Measurements from ENCODE around the gene TOX3.

TOX3 gene

DNA sequence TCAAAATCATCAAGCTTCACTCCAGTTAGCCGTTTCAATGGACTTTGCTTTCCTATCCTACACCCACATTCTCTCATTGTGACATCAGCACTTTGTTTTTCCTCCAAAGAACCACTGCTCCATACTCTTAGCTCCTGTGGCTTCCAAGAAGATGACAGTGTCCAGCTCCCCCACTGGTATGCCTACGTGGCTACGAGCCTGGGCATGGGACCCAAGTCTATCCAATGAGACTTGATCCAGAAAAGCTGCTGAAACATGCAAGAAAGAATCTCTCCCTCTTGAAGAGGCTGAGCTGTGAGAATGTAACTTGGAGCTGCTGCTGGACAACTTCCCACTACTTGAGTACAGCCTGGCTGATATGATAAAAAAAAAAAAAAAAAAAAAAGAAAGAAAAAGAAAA, 9.4 kb downstream of the TOX3 start:
- no peak for TF ChIP-seq EZH2 (IDR thresholded peaks at IDR 0.05; ENCODE audit: borderline replicate concordance, low read length)
- TF ChIP-seq, protein P1, sequence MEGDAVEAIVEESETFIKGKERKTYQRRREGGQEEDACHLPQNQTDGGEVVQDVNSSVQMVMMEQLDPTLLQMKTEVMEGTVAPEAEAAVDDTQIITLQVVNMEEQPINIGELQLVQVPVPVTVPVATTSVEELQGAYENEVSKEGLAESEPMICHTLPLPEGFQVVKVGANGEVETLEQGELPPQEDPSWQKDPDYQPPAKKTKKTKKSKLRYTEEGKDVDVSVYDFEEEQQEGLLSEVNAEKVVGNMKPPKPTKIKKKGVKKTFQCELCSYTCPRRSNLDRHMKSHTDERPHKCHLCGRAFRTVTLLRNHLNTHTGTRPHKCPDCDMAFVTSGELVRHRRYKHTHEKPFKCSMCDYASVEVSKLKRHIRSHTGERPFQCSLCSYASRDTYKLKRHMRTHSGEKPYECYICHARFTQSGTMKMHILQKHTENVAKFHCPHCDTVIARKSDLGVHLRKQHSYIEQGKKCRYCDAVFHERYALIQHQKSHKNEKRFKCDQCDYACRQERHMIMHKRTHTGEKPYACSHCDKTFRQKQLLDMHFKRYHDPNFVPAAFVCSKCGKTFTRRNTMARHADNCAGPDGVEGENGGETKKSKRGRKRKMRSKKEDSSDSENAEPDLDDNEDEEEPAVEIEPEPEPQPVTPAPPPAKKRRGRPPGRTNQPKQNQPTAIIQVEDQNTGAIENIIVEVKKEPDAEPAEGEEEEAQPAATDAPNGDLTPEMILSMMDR (IDR thresholded peaks at IDR 0.05; ENCODE audit: low read length) = no peak
- Histone ChIP-seq H3K9me2 (ENCODE audit: low read depth, low read length) (no peaks in the 10 kb centered on the region), H3K9ac (ENCODE audit: low read length) (no peak overlapping the region), H4K20me1 (ENCODE audit: insufficient read depth, low read length) (no peaks in the 10 kb centered on the region), H3K36me3 (ENCODE audit: insufficient read depth, low read length) (no peaks in the 10 kb centered on the region), H3K79me2 (ENCODE audit: insufficient read depth, low read length) (no peaks in the 10 kb centered on the region), H3F3A (ENCODE audit: insufficient read depth, low read length) (no peaks in the 10 kb centered on the region), H3K4me1 (ENCODE audit: insufficient read depth, low read length, severe bottlenecking) (no peaks in the 10 kb centered on the region), H3K9me3 (ENCODE audit: low read length) (no peaks in the 10 kb centered on the region), H3K4me2 (ENCODE audit: low read length) (no peak overlapping the region), H3K27me3 (ENCODE audit: insufficient read depth, low read length) (no peaks in the 10 kb centered on the region), H3K4me3 (ENCODE audit: low read depth, low read length, poor library complexity, severe bottlenecking) (no peak overlapping the region), H2AFZ (ENCODE audit: low read length) (no peak overlapping the region), H3K27ac (ENCODE audit: low read depth, low read length, poor library complexity, severe bottlenecking) (no peak overlapping the region)

DNA sequence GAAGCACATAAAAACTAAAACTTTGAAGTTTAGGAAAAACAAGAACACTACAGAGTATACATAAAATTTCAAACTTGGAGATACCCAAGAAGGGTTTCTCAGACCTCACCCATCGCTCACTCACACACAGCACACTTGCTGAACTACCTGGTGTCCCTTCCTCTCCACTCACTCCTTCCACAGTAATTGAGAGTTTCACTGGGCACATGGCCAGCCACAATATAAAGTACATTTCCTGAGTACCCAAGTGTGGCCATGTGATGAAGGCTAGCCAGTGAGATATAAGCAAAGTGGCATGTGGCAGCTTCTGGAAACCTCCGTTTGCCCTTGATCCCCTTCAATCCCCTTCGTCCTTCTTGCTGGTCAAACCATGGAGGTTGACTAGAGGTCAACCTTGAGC, 11.9 kb downstream of the TOX3 start:
- Histone ChIP-seq H3K27ac (ENCODE audit: low read depth, low read length, poor library complexity, severe bottlenecking) (no peak overlapping the region), H3K4me1 (ENCODE audit: insufficient read depth, low read length, severe bottlenecking) (no peaks in the 10 kb centered on the region), H4K20me1 (ENCODE audit: insufficient read depth, low read length) (no peaks in the 10 kb centered on the region), H3K27me3 (ENCODE audit: insufficient read depth, low read length) (no peaks in the 10 kb centered on the region), H3K9me3 (ENCODE audit: low read length) (no peaks in the 10 kb centered on the region), H2AFZ (ENCODE audit: low read length) (no peak overlapping the region), H3K4me3 (ENCODE audit: low read depth, low read length, poor library complexity, severe bottlenecking) (no peak overlapping the region), H3K9ac (ENCODE audit: low read length) (no peak overlapping the region), H3K79me2 (ENCODE audit: insufficient read depth, low read length) (no peaks in the 10 kb centered on the region), H3K9me2 (ENCODE audit: low read depth, low read length) (no peaks in the 10 kb centered on the region), H3K36me3 (ENCODE audit: insufficient read depth, low read length) (no peaks in the 10 kb centered on the region), H3K4me2 (ENCODE audit: low read length) (no peak overlapping the region), H3F3A (ENCODE audit: insufficient read depth, low read length) (no peaks in the 10 kb centered on the region)
- TF ChIP-seq EZH2 (IDR thresholded peaks at IDR 0.05; ENCODE audit: borderline replicate concordance, low read length) = no peak
- TF ChIP-seq, protein P1 (IDR thresholded peaks at IDR 0.05; ENCODE audit: low read length) = no peak

DNA sequence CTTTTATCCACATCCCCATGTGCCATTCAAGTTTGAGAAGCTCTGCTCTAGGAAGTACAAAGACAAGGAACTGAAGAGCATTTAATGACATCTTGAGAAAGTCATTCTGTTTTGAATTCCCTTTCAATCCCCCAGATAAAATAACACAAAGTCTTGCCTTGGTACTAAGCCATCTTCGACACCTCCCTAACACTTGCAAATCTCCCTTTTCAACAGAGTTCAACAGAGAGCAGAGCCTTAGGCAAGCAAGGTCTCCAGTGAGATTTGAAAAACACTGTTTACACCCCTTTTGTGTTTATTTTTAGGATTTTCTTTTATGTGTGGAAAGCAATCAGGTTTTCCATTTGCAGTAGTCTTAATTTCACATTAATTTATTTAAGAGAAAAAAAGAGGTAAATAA, 13.6 kb downstream of the TOX3 start:
- Histone ChIP-seq H3K9me2 (ENCODE audit: low read depth, low read length) (no peaks in the 10 kb centered on the region), H3K79me2 (ENCODE audit: insufficient read depth, low read length) (no peaks in the 10 kb centered on the region), H3K4me2 (ENCODE audit: low read length) (no peak overlapping the region), H4K20me1 (ENCODE audit: insufficient read depth, low read length) (no peaks in the 10 kb centered on the region), H3K27me3 (ENCODE audit: insufficient read depth, low read length) (no peaks in the 10 kb centered on the region), H3K27ac (ENCODE audit: low read depth, low read length, poor library complexity, severe bottlenecking) (no peak overlapping the region), H3F3A (ENCODE audit: insufficient read depth, low read length) (no peaks in the 10 kb centered on the region), H3K4me1 (ENCODE audit: insufficient read depth, low read length, severe bottlenecking) (no peaks in the 10 kb centered on the region), H2AFZ (ENCODE audit: low read length) (no peak overlapping the region), H3K9me3 (ENCODE audit: low read length) (no peaks in the 10 kb centered on the region), H3K4me3 (ENCODE audit: low read depth, low read length, poor library complexity, severe bottlenecking) (no peak overlapping the region), H3K36me3 (ENCODE audit: insufficient read depth, low read length) (no peaks in the 10 kb centered on the region), H3K9ac (ENCODE audit: low read length) (no peak overlapping the region)
- TF ChIP-seq, protein P1 (IDR thresholded peaks at IDR 0.05; ENCODE audit: low read length) = no peak
- no peak for TF ChIP-seq EZH2 (IDR thresholded peaks at IDR 0.05; ENCODE audit: borderline replicate concordance, low read length)

All from OCI-LY1 (cell line).